NCI-H345 treated with DMSO at 0.1 percent for 48 hours (cell line): ENCODE measurements around the gene OR51V1.

Experiments
- DNase-seq: peaks from one replicate; lab custom pipeline; 2025; ENCODE audit not compliant: unreplicated experiment; lab: John Stamatoyannopoulos, UW

Gene OR51V1

GRCh38 chr11:5231111-5231510 is 30.6 kb upstream of the OR51V1 start:
- no peak for DNase-seq

- no peak for DNase-seq
These were observed 29.8 kb upstream of the OR51V1 start for GRCh38 chr11:5230266-5230665.

- DNase-seq, result no peak
These were observed 29.3 kb upstream of the OR51V1 start for GRCh38 chr11:5229796-5230195.

- DNase-seq, result no peak
These were observed 28.9 kb upstream of the OR51V1 start for GRCh38 chr11:5229356-5229755.

- DNase-seq, result no peak
These were observed 27.6 kb upstream of the OR51V1 start for GRCh38 chr11:5228124-5228523.

GRCh38 chr11:5227681-5228080 is 27.2 kb upstream of the OR51V1 start:
- no peak for DNase-seq

- DNase-seq, result peak; percentile 82
These were observed 26.3 kb upstream of the OR51V1 start, which contains the start of gene HBB for GRCh38 chr11:5226732-5227310. TSS of gene HBB (minus strand) at chr11:5227071. CDS start at chr11:5227021, 50 bp downstream.

- DNase-seq, result no peak
These were observed 25.0 kb upstream of the OR51V1 start for GRCh38 chr11:5225480-5225871.

- DNase-seq, result no peak
These were observed 24.3 kb upstream of the OR51V1 start for GRCh38 chr11:5224538-5225479.

GRCh38 chr11:5223686-5224085 is 23.2 kb upstream of the OR51V1 start:
- no peak for DNase-seq

- no peak for DNase-seq
These were observed 22.7 kb upstream of the OR51V1 start for GRCh38 chr11:5223146-5223545.

GRCh38 chr11:5210376-5210885 is 9.9 kb upstream of the OR51V1 start:
- no peak for DNase-seq

- no peak for DNase-seq
These were observed 4.3 kb upstream of the OR51V1 start for GRCh38 chr11:5204787-5205186.

- DNase-seq, result no peak
These were observed 2.9 kb upstream of the OR51V1 start for GRCh38 chr11:5203366-5203765.

- DNase-seq, result no peak
These were observed 2.2 kb downstream of the OR51V1 start for GRCh38 chr11:5198285-5198684.

GRCh38 chr11:5197536-5197935 is 2.9 kb downstream of the OR51V1 start:
- DNase-seq, result no peak

- no peak for DNase-seq
These were observed 3.8 kb downstream of the OR51V1 start for GRCh38 chr11:5196731-5197130.

GRCh38 chr11:5196067-5196466 is 4.4 kb downstream of the OR51V1 start:
- no peak for DNase-seq

- no peak for DNase-seq
These were observed 7.7 kb downstream of the OR51V1 start for GRCh38 chr11:5192738-5193137.

- DNase-seq, result no peak
These were observed 12.3 kb downstream of the OR51V1 start for GRCh38 chr11:5188201-5188600.

- no peak for DNase-seq
These were observed 22.2 kb downstream of the OR51V1 start for GRCh38 chr11:5178046-5178837.
